HG02938 (cell line): ENCODE measurements around the gene TRAF2.

Source experiments
- ATAC-seq: cut with Tn5 transposase; IDR thresholded peaks from one replicate; pipeline ENCODE4 v1.9.1; 2021; ENCODE audit warnings: mild to moderate bottlenecking, moderate library complexity; ENCODE audit not compliant: unreplicated experiment

The TRAF2 gene

DNA sequence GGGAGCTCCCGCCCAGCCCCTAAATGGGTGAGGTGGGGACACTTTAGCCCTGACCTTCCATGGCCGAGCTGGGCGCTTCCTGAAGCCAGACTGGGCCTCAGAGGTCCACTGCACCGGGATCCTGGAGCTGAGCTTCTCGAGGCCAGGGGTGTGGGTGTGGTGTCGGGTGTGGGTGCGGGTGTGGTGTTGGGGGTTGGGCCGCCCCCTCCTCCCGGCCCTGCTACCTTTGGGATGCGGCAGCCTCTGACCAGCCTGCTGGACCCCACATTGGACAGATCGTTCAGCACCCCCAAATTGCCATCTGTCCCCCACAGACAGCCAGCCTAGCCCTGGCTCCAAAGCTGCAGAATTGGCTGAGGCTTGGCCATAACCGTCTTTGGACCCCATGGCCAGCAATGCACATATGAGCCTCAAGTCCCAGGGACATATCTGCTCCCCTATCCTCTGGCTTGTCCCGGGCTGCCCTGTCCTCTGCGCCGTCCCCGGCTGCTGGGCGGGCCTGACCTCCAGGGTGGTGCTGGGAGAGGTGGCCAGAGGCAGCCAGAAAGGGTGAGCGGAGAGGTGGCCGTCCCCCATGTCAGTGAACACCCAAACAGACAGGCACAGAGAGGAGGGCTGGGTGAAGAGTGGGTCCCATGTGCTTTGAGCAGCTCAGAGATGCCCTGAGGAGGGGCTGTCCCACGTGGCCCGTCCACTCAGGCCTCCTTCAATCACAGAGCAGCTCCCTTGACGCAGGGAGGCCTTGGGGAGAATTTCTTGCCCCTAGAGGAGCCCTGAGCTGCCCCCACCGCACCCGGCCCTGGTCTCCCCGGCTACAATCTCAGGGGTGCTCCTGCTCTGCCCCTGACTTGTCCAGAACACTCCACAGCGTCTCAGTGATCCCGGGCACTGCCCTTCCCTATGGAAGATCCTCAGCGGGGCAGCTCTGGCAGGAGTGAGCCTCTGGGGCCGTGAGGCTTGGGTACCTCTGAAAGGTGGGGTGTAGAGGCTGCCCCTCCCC lies 87.6 kb downstream of the TRAF2 start:
- ATAC-seq: no peak

DNA sequence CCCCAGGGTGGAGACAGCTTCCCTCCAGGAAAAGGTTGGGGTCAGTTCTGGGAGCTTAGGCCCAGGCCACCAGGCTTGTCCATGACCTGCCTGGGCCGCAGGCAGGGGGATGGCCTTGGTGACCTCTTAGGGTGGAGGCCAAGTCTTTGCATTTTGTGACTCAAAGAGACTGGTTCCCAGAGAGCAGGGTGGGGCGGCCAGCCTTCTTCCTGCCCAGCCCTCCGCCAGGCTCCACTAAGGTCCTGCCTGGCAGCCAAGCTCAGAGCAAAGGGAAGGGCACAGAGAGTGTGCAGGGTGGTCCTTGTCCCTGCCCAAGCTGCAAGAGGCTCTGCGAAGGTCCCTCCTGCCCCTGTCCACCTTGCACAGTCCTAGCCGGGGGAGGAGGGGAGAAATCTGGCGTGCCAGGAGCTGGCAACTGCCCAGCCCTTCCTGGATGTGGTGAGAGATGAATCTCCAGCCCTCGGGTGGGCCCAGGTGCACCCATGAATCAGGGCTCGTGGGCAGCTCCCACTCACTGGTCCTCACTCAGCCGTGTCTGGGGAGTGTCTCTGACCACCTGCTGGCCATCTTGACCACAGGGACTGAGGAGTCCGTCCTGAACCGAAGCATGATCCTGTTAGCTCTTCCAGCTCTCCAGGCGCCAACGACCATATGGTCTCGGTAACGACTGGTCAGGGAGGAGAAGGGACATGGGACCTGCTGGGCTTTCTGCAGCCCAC lies 88.7 kb downstream of the TRAF2 start:
- no peak for ATAC-seq

DNA sequence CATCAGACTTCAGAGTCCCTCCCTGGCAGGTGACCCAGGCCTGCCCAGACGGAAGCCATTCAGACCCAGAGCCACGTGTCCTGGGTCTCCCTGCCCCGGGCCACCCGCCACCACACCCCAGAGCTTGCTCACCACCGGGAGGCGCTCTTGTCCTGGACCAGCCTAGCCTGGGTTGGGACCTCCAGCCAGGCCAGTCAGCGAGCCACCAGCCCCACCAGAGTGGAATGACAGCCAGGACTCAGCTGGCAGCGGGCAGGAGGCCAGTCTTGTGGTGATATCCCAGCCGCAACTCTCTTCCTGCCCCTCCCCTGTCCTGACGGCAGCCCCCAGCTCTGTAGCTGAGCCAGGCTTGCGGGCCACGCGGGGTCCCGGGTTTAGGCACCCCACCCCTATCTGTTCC lies 89.3 kb downstream of the TRAF2 start:
- no peak for ATAC-seq
